HG03432 (cell line): ENCODE data around the gene HIPK1.
"Not testable (repeated sequence)": the region's sequence is repeated elsewhere in the genome, so short reads cannot be mapped to it uniquely, and the experiment has no call there.

Experiments used
- ATAC-seq: cut with Tn5 transposase; IDR thresholded peaks from one replicate; pipeline ENCODE4 v1.9.1; 2021; ENCODE audit warnings: mild to moderate bottlenecking, moderate library complexity; ENCODE audit not compliant: unreplicated experiment

HIPK1 gene

GRCh38 chr1:114008480-114008941 is 79.4 kb downstream of the HIPK1 start:
- ATAC-seq, result no peak

- no peak for ATAC-seq
Measured at GRCh38 chr1:114008993-114009392, 79.9 kb downstream of the HIPK1 start.

GRCh38 chr1:114009393-114009792 is 80.3 kb downstream of the HIPK1 start:
- ATAC-seq, result no peak

- ATAC-seq, result no peak
Measured at GRCh38 chr1:114010433-114011184, 81.5 kb downstream of the HIPK1 start.

DNA sequence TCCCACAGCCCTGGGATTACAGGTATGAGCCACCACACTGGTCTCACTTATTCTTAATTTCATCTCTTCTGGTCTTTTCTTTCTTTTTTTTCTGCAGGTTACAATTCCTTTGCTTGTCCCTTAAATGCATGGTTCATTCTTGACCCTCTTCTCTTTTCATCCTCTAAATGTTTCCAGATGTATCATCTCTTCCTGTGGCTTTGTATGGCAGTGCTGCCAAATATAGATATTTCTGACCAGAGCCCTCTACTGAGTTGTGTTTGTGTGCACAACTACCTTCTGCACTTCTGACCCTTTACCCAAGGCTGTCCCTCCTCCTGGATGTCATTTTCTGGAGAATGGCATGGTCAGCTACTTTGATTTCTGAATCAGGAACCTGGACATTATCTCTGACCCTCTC is 82.7 kb downstream of the HIPK1 start:
- no peak for ATAC-seq

DNA sequence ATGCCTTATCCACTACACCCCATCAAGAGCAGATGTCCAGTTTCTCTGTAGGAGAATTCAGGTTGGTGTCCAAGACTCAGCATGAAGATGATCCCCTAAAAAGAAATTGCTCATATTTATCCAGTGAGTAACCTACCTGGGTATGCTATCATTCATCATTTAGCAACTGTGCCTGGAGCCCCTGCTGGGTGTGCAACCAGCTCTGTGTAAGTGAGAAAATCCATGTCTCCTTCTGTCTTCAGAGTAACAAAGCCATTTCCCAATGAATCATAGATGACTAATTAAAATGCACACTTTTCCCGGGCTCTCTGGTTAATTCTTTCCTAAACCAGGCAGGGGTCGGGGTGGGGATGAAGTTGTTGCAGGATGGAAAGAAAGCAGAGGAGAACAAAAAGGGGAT is 86.0 kb downstream of the HIPK1 start:
- no peak for ATAC-seq

DNA sequence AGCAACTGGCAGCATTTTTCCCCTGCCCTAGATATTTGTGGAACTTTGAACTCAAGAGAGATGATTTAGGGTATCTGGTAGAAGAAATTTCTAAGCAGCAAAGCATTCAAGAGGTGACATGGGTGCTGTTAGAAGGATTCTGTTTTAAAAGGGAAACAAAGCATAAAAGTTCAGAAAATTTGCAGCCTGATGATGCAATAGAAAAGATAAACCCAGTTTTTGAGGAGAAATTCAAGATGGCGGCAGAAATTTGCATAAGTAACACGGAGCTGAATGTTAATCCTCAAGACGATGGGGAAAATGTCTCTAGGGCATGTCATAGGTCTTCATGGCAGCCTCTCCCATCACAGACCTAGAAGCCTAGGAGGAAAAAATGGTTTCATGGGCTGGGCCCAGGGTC is 90.6 kb downstream of the HIPK1 start:
- ATAC-seq, result not testable (repeated sequence)

DNA sequence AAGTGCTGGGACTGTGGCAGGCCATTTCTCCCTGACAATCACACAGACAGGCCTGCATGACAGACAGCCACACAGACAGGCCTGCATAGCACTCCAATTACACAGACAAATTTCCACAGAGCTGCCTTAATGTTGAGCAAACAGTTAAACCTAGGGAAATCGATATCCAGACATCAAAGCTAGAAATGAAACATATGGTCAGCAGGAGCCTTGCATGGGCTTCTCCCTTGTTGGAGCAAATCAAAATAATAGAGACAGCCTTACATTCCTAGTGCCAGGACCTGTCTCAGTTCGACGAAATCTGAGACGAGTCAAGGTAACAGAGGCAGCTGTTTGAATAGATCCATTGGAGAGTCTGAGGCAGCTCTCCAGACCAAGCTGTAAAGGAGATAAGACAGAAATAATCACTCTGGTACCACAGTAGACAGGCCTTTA is 92.6 kb downstream of the HIPK1 start:
- no peak for ATAC-seq

DNA sequence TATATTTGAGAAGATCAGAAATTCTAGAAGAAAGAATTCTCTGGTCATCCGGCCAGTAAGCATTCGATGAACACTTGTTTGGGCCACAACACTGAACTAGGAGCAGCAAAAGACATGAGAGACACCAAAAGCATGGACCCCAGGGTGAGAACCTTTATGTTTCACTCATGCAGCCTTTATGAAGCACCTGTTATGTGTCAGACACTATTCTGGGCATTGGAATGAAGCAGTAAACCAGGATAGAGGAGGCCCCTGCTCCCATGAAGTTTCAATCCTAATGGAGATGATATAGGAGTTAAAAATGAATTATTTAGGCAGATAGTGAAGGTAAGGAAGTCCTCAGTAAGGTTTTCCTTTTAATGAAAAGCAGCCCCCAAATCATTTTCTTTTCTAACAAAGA is 93.8 kb downstream of the HIPK1 start:
- ATAC-seq, result no peak

DNA sequence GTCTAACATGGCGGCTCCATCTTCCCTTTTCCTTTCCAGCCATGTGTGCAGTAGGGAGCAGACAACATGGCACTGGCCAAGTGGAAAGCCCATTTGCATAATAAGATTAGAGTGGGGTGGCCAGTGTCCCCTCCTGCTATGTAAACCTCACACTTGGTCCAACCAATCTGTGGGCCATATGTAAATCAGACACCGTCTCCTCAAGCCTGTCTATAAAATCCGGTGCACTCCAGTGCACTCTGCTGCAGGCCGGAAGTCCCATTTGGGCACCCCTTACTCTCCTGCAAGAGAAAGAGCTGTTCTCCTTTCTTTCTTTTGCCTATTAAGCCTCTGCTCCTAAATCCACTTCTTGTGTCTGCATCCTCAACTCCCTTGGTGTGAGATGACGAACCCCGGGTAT is 94.3 kb downstream of the HIPK1 start:
- ATAC-seq, result no peak

GRCh38 chr1:114024049-114024448 is 94.9 kb downstream of the HIPK1 start:
- no peak for ATAC-seq

- no peak for ATAC-seq
Measured at GRCh38 chr1:114025609-114026401, 96.7 kb downstream of the HIPK1 start.

- no peak for ATAC-seq
Measured at GRCh38 chr1:114026797-114027196, 97.7 kb downstream of the HIPK1 start.
